WERI-Rb-1 (cell line): ENCODE data around the gene BMP6.

Source experiments
- DNase-seq: peaks from one replicate; pipeline ENCODE4 v3.0.0-alpha.2; 2020
- H3K27ac ChIP-seq: fragments of 250-450 bp; sonication (Bioruptor Pico); 2 replicates; pipeline ENCODE4 v1.5.1; 2020; ENCODE audit warnings: mild to moderate bottlenecking, moderate library complexity
- H3K27me3 ChIP-seq: fragments of 250-450 bp; sonication (Bioruptor Pico); 2 replicates; pipeline ENCODE4 v1.5.1; 2021; ENCODE audit warnings: mild to moderate bottlenecking, low read depth, moderate library complexity; ENCODE audit not compliant: insufficient read depth, severe bottlenecking
- H3K36me3 ChIP-seq: fragments of 250-450 bp; sonication (Bioruptor Pico); 2 replicates; pipeline ENCODE4 v1.5.1; 2020; ENCODE audit warnings: mild to moderate bottlenecking, moderate library complexity
- H3K4me3 ChIP-seq: 2 replicates; pipeline ENCODE4 v1.5.1; 2011; ENCODE audit warnings: low read depth, mild to moderate bottlenecking, control low read depth, low read length
- H3K9me3 ChIP-seq: fragments of 250-450 bp; sonication (Bioruptor Pico); 2 replicates; pipeline ENCODE4 v1.5.1; 2021; ENCODE audit warnings: mild to moderate bottlenecking, moderate library complexity; ENCODE audit not compliant: severe bottlenecking
- CTCF ChIP-seq: IDR thresholded peaks from 2 replicates; pipeline ENCODE4 v1.5.1; 2011; ENCODE audit warnings: low read depth, mild to moderate bottlenecking, control low read depth, inconsistent platforms, low read length

BMP6 gene

GRCh38 chr6:7902867-7903266 lies 177.0 kb downstream of the BMP6 start:
- Histone ChIP-seq H3K9me3 (no peaks in the 10 kb centered on the region), H3K36me3 (peaks cover 83% of the 10 kb centered on the region), H3K4me3 (no peak overlapping the region), H3K27ac (no peak overlapping the region), H3K27me3 (no peaks in the 10 kb centered on the region)
- no peak for DNase-seq
- no peak for TF ChIP-seq CTCF

GRCh38 chr6:7903673-7904072 lies 177.8 kb downstream of the BMP6 start:
- Histone ChIP-seq H3K27ac (no peak overlapping the region), H3K36me3 (peaks cover 76% of the 10 kb centered on the region), H3K4me3 (no peak overlapping the region), H3K27me3 (no peaks in the 10 kb centered on the region), H3K9me3 (no peaks in the 10 kb centered on the region)
- no peak for TF ChIP-seq CTCF
- no peak for DNase-seq

- H3K27me3 ChIP-seq = no peaks in the 10 kb centered on the region
- peaks cover 65% of the 10 kb centered on the region for H3K36me3 ChIP-seq
- no peak overlapping the region for H3K4me3 ChIP-seq
- DNase-seq = no peak
- H3K27ac ChIP-seq = no peak overlapping the region
- peaks cover 2% of the 10 kb centered on the region for H3K9me3 ChIP-seq
- TF ChIP-seq CTCF = no peak
These were observed 178.9 kb downstream of the BMP6 start for GRCh38 chr6:7904654-7905319.

GRCh38 chr6:7905416-7905815 lies 179.5 kb downstream of the BMP6 start:
- H3K36me3 ChIP-seq = peaks cover 59% of the 10 kb centered on the region
- H3K27me3 ChIP-seq = no peaks in the 10 kb centered on the region
- TF ChIP-seq CTCF = no peak
- H3K9me3 ChIP-seq = peaks cover 2% of the 10 kb centered on the region
- H3K4me3 ChIP-seq = no peak overlapping the region
- no peak for DNase-seq
- no peak overlapping the region for H3K27ac ChIP-seq

- H3K36me3 ChIP-seq = peaks cover 45% of the 10 kb centered on the region
- TF ChIP-seq CTCF = no peak
- no peak overlapping the region for H3K4me3 ChIP-seq
- DNase-seq = no peak
- H3K27me3 ChIP-seq = no peaks in the 10 kb centered on the region
- H3K27ac ChIP-seq = no peak overlapping the region
- peaks cover 2% of the 10 kb centered on the region for H3K9me3 ChIP-seq
These were observed 180.8 kb downstream of the BMP6 start for GRCh38 chr6:7906741-7907140.

- H3K36me3 ChIP-seq = peaks cover 41% of the 10 kb centered on the region
- DNase-seq = no peak
- no peak for TF ChIP-seq CTCF
- H3K4me3 ChIP-seq = no peak overlapping the region
- H3K27me3 ChIP-seq = no peaks in the 10 kb centered on the region
- H3K9me3 ChIP-seq = peaks cover 2% of the 10 kb centered on the region
- H3K27ac ChIP-seq = no peak overlapping the region
These were observed 181.3 kb downstream of the BMP6 start for GRCh38 chr6:7907159-7907558.
